ENCODE data around the gene ILF3.
"Not testable (repeated sequence)": the region's sequence is repeated elsewhere in the genome, so short reads cannot be mapped to it uniquely, and the experiment has no call there.

Gene ILF3

GRCh38 chr19:10643172-10643967 lies 10.8 kb upstream of the ILF3 start:
- no peak for FAIRE-seq

- FAIRE-seq, result no peak
Measured at GRCh38 chr19:10643968-10644259, 10.2 kb upstream of the ILF3 start.

- FAIRE-seq, result no peak
Measured at GRCh38 chr19:10644260-10645007, 9.7 kb upstream of the ILF3 start.

GRCh38 chr19:10646456-10647159 lies 7.5 kb upstream of the ILF3 start:
- FAIRE-seq, result no peak

GRCh38 chr19:10648360-10648759 lies 5.8 kb upstream of the ILF3 start:
- FAIRE-seq, result no peak

- no peak for FAIRE-seq
Measured at GRCh38 chr19:10651851-10652250, 2.3 kb upstream of the ILF3 start.

- no peak for FAIRE-seq
Measured at GRCh38 chr19:10653482-10653731, 739 bp upstream of the ILF3 start.

- no peak for FAIRE-seq
Measured at GRCh38 chr19:10654610-10655456, 687 bp downstream of the ILF3 start.

- FAIRE-seq, result no peak
Measured at GRCh38 chr19:10655457-10656312, 1.5 kb downstream of the ILF3 start.

GRCh38 chr19:10660346-10660745 lies 6.2 kb downstream of the ILF3 start:
- FAIRE-seq, result no peak

- FAIRE-seq, result no peak
Measured at GRCh38 chr19:10661946-10662345, 7.8 kb downstream of the ILF3 start.

- no peak for FAIRE-seq
Measured at GRCh38 chr19:10662384-10663251, 8.5 kb downstream of the ILF3 start.

- FAIRE-seq, result not testable (repeated sequence)
Measured at GRCh38 chr19:10663252-10663563, 9.1 kb downstream of the ILF3 start.

- no peak for FAIRE-seq
Measured at GRCh38 chr19:10667867-10668266, 13.7 kb downstream of the ILF3 start.

GRCh38 chr19:10669246-10669645 lies 15.1 kb downstream of the ILF3 start:
- FAIRE-seq, result no peak

GRCh38 chr19:10670182-10670581 lies 16.0 kb downstream of the ILF3 start:
- FAIRE-seq, result no peak

GRCh38 chr19:10670876-10671804 lies 17.0 kb downstream of the ILF3 start:
- no peak for FAIRE-seq

- not testable (repeated sequence) for FAIRE-seq
Measured at GRCh38 chr19:10671922-10672321, 17.8 kb downstream of the ILF3 start.

GRCh38 chr19:10675214-10675613 lies 21.1 kb downstream of the ILF3 start:
- FAIRE-seq, result not testable (repeated sequence)

GRCh38 chr19:10677751-10678150 lies 23.6 kb downstream of the ILF3 start:
- FAIRE-seq, result no peak

All from islet of Langerhans (tissue), 1 donor.